Kidney (tissue), 14 donors: ENCODE results near the gene RGS3. TPM values are rescaled to one million over a fixed set of nuclear protein-coding genes. Genes with fewer than 3 reads are reported as not detected.
A peak's percentile ranks its signal among the peaks of the same experiment; 100 is the strongest.

Experiments
- DNase-seq, 5 donors: peaks; one replicate each; pipeline ENCODE4 v3.0.0-alpha.2; 2013 to 2020
- FAIRE-seq: peaks from 2 replicates; lab custom pipeline; 2012; peaks lifted over from hg19 to GRCh38; lab: Jason Lieb, UNC
- H3K27ac ChIP-seq, 2 donors: one replicate each; pipeline ENCODE4 v1.7.0; 2013; ENCODE audit warnings: low read depth in 2 of 2, low read length in 2 of 2, inconsistent platforms in 1 of 2
- H3K27me3 ChIP-seq: one replicate; pipeline ENCODE4 v1.7.1; 2013; ENCODE audit warnings: low read length, inconsistent platforms; ENCODE audit not compliant: control insufficient read depth, insufficient read depth
- H3K36me3 ChIP-seq, 3 donors: one replicate each; pipeline versions ENCODE4 v1.7.0 to v1.7.1; 2013; ENCODE audit warnings: low read length in 3 of 3, control low read depth in 1 of 3, inconsistent platforms in 1 of 3; ENCODE audit not compliant: insufficient read depth in 3 of 3, control insufficient read depth in 2 of 3
- H3K4me1 ChIP-seq, 3 donors: one replicate each; pipeline versions ENCODE4 v1.7.0 to v1.7.1; 2013; ENCODE audit warnings: low read length in 3 of 3, inconsistent platforms in 1 of 3, low read depth in 1 of 3; ENCODE audit not compliant: control insufficient read depth in 2 of 3, insufficient read depth in 2 of 3
- H3K4me3 ChIP-seq, 3 donors: one replicate each; pipeline versions ENCODE4 v1.7.0 to v1.8.1; 2013; ENCODE audit warnings: low read length in 3 of 3, control low read depth in 1 of 3, inconsistent platforms in 1 of 3
- H3K9ac ChIP-seq, 3 donors: one replicate each; pipeline versions ENCODE4 v1.7.0 to v1.7.1; 2013; ENCODE audit warnings: low read length in 3 of 3, control low read depth in 1 of 3, inconsistent platforms in 1 of 3
- H3K9me3 ChIP-seq, 3 donors: one replicate each; pipeline versions ENCODE4 v1.7.0 to v1.7.1; 2013; ENCODE audit warnings: low read length in 3 of 3, control low read depth in 1 of 3, inconsistent platforms in 1 of 3; ENCODE audit not compliant: control insufficient read depth in 2 of 3, insufficient read depth in 1 of 3
- CTCF ChIP-seq: IDR thresholded peaks from 3 replicates; pipeline ENCODE4 v1.5.1; 2012; ENCODE audit warnings: mild to moderate bottlenecking, moderate library complexity, borderline replicate concordance; ENCODE audit not compliant: insufficient read depth; ENCODE audit errors: extremely low read depth
- intact Hi-C: fragments of 100-400 bp; cut with DNase I; formaldehyde crosslinking; loops from one replicate; pipeline ENCODE4 v1.11.1; 2022
- polyA plus RNA-seq: library from polyadenylated mRNA; stranded (reverse); fragments of 350-450 nt; fragmentation: Illumina TruSeq; extraction: RNeasy Lipid Tissue Mini Kit (QIAGEN cat#74804); gene quantifications from one replicate; pipeline ENCODE4 v1.2.3, GENCODE V29; 2014; ENCODE audit warnings: low read depth, low replicate concordance; ENCODE audit not compliant: insufficient read depth
- total RNA-seq: library from RNA; stranded (reverse); fragmentation: NEBNext Ultra II Directional; extraction: Animal tissue kit (Norgen Biotek cat#: 25700); gene quantifications from one replicate; pipeline ENCODE4 v1.2.1, GENCODE V29; 2021
- donor health status: control.
- donor health status: control.
- donor health status: control.
- donor health status: control.
- donor health status: control.
- donor health status: DM: yes; HTN: yes; CAD: no.
- donor health status: Normal renal cell carcinoma (clear cell type).

Gene RGS3
- total and polyA plus RNA-seq, 2 donors from 2014 or later: 114 to 137 TPM

- Histone ChIP-seq H3K4me3 (no peak overlapping the region), H3K27me3 (no peaks in the 10 kb centered on the region), H3K9ac (no peak overlapping the region), H3K27ac (no peak overlapping the region), H3K4me1 (peaks cover 0 to 30% (median 17%) of the 10 kb centered on the region in 3 donors), H3K9me3 (no peaks in the 10 kb centered on the region), H3K36me3 (peaks cover 0 to 9% (median 6%) of the 10 kb centered on the region in 3 donors)
- intact Hi-C loops: no loop called here
- DNase-seq: peak in 1 of 5 donors; percentile 52
- FAIRE-seq: no peak
- TF ChIP-seq CTCF: no peak
These were observed 79.9 kb downstream of the RGS3 start for GRCh38 chr9:113543296-113543981.

GRCh38 chr9:113543982-113544303 lies 80.4 kb downstream of the RGS3 start:
- DNase-seq (peak in 1 of 5 donors; percentile 58), FAIRE-seq (no peak)
- no peak overlapping the region for H3K4me3 ChIP-seq
- H3K9ac ChIP-seq: no peak overlapping the region
- peaks cover 0 to 35% (median 20%) of the 10 kb centered on the region in 3 donors for H3K4me1 ChIP-seq
- H3K9me3 ChIP-seq: no peaks in the 10 kb centered on the region
- peaks cover 0 to 9% (median 6%) of the 10 kb centered on the region in 3 donors for H3K36me3 ChIP-seq
- H3K27ac ChIP-seq: no peak overlapping the region
- intact Hi-C loops: no loop called here
- TF ChIP-seq CTCF: no peak
- no peaks in the 10 kb centered on the region for H3K27me3 ChIP-seq

GRCh38 chr9:113545068-113545467 lies 81.5 kb downstream of the RGS3 start:
- Histone ChIP-seq H3K9me3 (no peaks in the 10 kb centered on the region), H3K9ac (no peak overlapping the region), H3K36me3 (peaks cover 0 to 9% (median 6%) of the 10 kb centered on the region in 3 donors), H3K27me3 (no peaks in the 10 kb centered on the region), H3K4me3 (no peak overlapping the region), H3K27ac (no peak overlapping the region), H3K4me1 (peaks cover 0 to 36% (median 20%) of the 10 kb centered on the region in 3 donors)
- FAIRE-seq: no peak
- TF ChIP-seq CTCF: no peak
- intact Hi-C loops: no loop called here
- DNase-seq: peak in 1 of 5 donors; percentile 19
